HG03521 (cell line): ENCODE measurements around the gene GTF3A.
"Not testable (repeated sequence)": the region's sequence is repeated elsewhere in the genome, so short reads cannot be mapped to it uniquely, and the experiment has no call there.

ENCODE experiments used
- ATAC-seq: cut with Tn5 transposase; IDR thresholded peaks from one replicate; pipeline ENCODE4 v1.9.1; 2021; ENCODE audit warnings: mild to moderate bottlenecking, moderate library complexity; ENCODE audit not compliant: unreplicated experiment

Gene GTF3A

DNA sequence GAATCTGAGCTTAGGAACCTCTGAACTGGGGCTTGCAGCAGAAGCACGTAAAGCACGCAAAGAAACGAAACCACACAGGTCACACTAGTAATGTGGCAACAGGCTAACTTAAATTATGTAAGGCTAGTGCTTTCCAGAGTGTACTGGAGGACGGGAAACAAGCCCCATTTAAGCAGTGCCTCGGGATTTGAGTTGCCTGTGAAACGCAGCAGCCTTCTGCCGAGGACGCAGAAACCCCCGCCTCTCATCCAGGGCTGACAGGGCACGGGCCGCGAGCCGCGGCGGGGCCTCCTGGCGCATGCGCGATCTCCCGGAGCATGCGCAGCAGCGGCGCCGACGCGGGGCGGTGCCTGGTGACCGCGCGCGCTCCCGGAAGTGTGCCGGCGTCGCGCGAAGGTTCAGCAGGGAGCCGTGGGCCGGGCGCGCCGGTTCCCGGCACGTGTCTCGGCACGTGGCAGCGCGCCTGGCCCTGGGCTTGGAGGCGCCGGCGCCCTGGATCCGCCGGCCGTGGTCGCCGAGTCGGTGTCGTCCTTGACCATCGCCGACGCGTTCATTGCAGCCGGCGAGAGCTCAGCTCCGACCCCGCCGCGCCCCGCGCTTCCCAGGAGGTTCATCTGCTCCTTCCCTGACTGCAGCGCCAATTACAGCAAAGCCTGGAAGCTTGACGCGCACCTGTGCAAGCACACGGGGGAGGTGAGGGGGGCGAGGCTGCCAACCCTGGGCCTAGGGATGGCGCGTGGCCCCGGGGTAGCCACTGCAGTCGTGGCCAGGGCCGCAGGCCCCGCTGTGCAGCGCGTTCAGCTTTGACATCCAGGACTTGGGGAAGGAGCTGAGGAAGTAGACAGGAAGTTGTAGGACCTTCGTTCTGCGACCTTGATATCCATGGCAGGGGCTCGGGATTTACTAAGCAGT is at the start of gene GTF3A:
TSS of gene GTF3A (plus strand) at position 374 of the 912 bp plus-strand sequence.
- peak; percentile 75 for ATAC-seq

DNA sequence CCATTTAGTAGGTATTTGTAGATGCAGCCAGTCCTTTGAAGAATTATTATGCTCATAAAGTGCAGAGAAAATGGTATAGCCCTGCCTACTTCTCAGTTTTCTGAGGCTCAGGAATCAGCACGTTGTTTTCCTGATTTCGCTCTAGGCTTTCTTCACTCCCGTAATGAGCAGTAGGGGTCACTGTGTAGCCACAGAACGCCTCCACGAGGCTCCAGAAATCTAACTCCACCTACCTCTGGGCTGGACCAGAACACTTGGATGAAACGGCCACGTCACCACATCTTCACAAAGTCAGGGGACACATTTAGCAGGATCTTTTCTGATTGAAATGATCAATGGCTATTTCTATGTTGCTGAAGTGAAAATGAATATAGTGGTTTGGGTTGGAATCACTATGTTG is 49.8 kb upstream of the GTF3A start:
- ATAC-seq, result no peak

DNA sequence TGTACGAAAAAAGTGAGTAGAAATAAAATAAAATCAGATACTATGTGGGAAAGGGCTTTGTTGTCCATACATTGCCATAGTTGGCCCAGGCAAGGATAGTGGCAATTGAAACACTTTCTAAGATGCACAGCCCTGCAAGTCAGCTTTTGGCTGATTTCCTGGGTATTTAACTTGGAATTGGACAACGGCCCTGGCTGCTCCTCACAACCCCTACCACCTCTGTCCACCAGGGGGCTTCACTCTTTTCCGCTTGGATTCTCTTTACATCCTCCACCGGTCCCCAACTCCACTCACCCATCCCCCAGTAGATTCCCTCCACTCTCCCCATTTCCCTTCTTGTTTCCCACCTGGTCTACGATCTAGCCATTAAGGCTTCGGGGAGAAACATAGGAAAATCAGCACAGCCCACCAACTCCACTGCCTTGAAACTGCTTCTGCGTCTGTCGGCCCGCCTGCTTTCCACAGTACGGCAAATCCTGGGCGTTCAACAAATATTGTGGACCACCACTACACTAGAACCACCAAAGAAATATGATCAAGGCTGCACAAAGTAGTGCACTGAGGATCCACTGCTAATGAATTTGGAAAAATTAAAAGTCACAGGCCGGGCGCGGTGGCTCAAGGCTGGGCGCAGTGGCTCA is 48.6 kb upstream of the GTF3A start:
- no peak for ATAC-seq

DNA sequence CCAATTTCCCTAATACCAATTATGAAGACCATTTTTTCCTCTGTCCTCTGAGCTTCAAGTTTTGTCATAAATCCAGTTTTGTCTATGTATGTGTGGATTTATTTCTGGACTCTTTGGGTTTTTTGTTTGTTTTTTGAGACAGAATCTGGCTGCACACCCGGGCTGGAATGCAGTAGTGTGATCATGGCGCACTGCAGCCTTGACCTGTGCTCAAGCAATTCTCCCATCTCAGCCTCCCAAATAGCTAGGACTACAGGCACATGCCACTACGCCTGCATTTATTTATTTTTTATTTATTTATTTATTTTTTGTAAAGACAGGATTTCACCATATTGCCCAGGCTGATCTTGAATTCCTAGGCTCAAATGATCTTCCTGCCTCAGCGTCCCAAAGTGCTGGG is 45.3 kb upstream of the GTF3A start:
- no peak for ATAC-seq

DNA sequence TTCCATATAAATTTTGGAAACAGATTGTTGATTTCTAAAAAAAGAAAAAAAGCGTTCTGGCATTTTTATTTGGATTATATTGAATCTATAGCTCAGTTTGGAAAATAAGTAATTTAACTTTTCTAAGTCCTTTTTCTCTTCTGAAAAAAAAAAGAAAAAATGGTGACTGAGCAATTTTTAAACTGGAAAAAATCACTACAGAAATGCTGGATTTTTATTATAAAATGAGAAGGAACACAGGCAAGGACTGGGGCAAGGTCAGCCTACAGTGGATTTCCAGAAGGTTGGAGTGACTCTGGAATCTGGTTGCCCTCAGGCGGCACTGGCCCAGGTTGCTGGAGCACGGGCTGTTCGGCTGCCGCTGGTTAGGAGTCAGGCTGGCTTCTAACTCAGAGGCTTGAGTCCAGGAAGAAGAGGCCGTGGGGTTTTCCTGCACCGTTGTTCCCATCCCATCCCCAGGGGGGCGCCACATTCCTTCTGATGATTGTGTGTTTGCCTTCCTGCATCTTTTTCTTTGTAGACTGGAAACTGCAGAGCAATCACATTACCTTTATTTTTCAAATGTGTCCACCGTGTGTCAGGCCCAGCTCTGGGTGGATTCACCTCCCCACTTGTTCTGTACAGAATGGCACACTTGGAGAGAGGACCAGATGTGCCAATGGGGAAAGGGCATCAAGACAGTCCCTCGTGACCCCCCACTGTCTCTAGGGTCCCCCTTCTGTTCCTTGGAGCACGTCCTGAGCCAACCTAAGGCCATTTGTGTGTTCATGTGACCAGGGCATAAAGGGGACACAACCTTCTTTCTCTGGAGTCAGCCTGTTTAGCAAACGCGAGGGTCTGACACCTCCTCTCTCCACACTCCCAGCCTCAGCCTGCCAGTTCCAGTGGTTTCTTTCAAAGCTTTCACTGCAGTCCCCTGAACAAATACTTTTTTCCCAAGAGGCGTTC is 44.5 kb upstream of the GTF3A start:
- no peak for ATAC-seq

DNA sequence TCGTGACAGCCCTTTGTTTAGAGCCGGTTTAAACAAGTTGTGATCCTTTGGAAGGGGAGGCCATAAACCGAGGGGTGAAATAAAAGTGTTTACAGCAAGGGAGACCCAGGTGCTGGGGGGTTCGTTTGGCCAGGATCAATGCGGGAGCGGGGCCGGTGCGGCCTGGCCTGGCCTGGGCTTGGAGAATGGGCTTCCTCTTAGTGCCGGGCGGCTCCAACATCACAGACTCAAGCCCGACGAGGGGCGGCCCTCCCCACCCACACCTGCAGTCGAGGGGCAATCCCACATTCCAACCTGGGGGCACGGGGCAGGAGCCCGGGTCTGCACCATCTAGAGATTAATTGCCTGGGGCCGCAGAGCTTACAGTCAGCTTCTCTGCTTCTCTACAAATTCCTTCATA is 42.8 kb upstream of the GTF3A start:
- no peak for ATAC-seq

DNA sequence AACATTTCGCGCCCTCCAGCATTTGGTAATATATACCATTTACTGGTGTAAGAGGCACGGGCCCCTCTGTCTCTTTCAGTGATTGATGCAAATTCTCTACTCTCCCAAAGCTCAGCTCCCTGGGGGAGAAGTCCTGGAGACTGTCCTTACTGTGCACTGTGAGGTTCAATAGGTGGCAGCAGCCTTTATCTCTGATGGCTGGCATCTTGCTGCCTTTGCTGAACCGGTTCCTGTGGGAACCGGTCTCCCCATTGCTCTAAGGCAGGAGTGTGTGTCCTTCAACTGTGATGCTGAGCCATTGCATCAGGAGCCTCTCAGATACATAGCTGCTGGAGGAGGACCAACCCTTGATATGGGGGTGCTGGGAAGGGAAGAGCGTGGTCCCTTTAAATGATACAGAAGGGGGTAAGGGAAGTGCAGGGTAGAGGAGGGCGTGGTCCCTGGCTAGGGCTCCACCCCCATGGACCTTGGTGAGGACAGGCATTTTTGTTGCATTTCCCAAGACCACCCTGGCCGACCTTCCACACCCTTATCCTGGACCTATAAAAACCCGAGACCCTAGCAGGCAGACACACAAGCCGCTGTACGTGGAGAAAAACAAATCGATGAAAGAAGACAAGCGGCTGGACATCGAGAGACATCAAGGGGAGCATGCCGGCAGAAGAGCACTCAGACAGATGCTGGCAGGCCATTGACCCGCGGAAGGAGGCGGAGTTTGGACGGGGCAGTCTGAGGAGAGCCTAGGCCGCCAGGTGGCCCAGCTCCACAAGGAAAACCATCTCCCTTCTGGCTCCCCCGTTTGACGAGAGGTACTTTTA is 41.1 kb upstream of the GTF3A start:
- no peak for ATAC-seq

DNA sequence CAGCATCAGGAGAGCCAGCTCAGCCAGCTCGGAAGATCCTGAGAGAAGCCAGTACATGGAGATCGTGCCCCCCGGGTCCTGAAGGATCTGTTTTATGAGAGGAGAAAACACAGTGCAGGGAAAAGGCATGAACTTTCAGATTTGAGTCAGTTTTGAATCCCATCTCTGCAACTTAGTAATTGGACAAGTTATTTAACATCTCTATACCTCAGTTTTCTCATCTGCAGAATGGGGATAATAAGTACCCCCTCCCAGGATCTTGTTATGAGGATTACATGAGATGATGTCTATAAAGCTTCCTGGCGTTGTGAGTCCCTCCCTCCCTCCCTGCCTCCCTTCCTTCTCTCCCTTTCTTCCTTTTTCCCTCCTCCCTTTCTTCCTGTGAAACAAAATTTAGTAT is 40.1 kb upstream of the GTF3A start:
- no peak for ATAC-seq

DNA sequence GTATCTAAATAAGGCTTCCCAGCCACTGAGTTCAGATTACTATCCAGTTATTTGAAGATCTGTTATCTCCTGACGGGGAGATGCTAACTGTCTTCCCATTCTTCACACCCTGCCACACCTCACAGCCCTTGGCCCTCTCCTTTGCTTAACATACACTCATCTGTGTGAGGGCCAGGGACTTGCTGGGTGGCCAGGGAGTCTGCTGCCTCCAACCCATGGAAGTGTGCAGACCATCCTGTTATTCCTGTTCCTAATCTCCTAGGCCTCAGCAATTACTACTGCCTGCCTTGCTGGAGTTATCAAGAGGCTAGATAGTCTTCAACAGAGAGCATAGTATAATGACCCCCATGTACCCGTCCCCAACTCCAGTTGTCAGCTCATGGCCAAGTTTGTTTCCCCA is 36.2 kb upstream of the GTF3A start:
- ATAC-seq, result no peak

DNA sequence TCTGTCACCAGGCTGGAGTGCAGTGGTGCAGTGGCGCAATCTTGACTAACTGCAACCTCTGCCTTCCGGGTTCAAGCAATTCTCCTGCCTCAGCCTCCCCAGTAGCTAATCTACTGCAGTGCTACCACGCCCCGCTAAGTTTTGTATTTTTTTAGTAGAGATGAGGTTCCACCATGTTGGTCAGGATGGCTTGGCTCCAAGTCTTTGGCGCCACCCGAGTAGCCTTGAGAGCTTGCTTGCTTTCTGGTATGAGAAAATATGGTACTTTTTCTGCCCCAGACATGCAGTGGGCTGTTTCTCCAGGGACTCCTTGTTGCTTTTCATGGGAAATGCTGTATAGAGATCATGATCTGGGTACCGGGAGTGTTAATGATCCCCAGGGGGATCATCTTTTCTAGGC is 34.5 kb upstream of the GTF3A start:
- no peak for ATAC-seq

DNA sequence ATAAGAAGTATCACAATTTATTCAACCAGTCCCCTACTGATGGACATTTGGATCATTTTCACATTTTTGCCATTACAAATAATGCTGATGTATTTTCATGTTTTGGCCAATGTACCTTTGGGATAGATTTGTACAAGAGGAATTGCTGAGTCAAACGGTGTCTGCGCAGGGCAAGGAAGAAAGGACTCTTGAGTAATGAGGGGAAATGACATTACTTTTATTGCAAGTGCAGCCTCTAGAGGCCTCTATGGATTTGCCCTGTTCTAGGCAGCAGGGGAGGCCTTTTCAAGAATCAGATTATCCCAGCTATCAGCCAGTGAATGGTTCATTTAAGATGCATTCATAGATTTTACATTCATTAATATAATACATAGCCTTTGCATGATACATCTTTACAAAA is 32.9 kb upstream of the GTF3A start:
- ATAC-seq, result no peak

DNA sequence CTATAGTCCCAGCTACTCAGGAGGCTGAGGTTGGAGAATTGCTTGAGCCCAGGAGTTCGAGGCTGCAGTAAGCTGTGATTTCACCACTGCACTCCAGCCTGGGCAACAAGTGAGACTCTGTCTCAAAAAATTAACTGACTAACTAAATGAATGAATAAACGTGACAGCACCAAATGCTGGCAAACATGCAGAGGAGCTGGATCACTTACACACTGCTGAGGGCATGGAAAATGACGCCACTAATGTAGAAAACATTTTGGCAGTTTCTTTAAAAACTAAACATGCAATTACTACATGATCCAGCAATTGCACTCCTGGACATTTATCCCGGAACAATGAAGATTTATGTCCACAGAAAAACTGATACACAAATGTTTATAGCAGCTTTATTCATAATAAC is 31.3 kb upstream of the GTF3A start:
- ATAC-seq, result no peak

DNA sequence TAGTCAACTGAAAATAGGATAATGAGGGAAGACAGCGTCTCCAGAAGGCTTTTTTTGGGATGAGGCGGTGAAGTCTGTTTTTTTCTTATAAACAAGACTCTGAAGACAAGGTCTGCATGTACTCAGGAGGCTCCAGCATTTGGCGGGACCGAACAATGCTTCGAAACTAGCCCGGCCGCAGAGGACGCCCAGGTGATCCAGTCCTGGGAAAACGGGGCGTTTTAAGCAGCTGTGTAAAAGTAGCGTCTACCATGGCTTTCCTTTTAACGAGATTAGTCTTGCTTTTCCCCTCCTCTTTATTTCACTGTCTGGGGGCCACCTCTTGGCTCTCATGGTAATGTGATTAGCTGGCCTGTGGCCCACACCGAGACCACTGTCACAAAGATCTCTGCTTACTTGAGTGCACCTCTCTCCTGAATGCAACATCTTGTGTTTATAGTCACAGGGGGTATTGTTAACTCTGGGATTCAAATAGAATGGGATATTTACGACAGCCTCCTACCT is 29.4 kb upstream of the GTF3A start:
- ATAC-seq, result no peak

DNA sequence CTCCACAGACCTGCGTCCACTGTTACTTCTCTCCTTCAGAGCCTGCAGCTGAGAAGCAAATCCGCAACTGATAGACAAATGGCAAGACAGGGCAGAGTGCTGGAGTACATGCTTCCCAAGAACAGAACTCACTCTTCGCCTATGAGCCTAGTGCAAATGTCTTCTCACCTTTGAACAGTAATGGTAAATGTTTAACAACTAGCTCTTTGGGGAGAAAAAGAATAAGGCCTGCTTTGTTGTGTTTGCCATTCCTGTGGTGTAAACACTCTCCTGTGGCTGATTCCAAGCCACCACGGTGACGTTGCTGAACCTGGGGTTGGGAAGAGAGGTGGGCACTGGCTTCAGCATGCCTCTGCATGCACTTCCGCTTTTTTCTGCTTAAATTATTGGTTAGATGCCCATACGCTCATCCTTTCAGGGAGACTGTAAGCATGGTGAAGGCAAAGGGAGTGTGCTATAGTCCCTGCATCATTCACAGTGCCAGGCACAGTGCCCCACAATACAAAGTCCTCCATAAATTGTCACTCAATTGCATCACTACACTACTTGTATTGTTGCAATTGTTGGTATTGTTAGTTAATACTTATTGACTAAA is 28.1 kb upstream of the GTF3A start:
- no peak for ATAC-seq

DNA sequence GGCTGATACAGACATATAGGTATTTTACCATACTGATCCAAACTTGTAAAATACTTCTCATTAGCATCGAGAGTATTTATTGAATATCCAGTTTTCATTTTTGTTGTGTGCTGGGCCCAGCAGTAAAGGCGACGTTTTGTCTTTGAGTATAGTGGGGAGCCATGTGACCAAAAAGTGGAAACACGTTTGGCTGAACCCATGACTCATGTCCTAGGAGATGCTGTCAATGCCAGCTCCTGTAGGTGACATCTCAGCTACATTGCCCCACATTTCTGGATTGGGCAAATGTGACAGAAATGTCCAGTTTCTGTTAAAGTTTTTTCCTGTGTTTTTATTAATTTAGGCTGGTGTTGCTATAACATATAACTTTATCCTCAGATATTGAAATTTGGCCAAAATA is 26.1 kb upstream of the GTF3A start:
- no peak for ATAC-seq

DNA sequence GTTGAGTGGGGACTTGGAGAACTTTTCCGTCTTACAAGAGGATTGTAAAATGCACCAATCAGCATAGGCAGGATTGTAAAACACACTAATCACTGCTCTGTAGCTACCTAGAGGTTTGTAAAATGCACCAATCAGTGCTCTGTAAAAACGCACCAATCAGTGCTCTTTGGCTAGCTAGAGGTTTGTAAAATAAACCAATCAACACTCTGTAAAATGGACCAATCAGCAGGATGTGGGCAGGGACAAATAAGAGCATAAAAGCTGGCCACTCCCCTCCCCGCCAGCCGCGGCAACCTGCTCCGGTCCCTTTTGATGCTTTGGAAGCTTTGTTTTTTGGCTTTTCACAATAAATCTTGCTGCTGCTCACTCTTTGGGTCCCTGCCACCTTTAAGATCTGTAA is 24.0 kb upstream of the GTF3A start:
- ATAC-seq, result not testable (repeated sequence)

DNA sequence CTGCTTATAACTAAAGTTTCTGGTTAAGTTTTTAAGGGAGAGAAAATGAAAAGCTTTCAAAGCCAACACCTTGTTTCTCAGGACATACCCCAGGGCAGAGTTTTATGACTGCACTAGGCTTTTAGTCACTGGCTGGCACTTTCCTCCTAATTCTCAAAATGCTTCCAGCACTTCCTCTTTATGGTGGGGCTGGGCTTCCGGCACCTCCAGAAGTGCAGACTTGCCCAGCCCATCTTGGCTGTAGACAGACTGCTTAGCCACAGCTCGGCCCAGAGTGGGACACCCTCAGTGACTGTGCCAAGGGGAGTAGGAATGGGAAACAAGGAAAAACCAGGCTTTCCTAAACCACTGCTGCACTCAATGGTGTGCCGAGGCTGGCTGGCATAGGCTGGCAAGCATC is 23.2 kb upstream of the GTF3A start:
- no peak for ATAC-seq

DNA sequence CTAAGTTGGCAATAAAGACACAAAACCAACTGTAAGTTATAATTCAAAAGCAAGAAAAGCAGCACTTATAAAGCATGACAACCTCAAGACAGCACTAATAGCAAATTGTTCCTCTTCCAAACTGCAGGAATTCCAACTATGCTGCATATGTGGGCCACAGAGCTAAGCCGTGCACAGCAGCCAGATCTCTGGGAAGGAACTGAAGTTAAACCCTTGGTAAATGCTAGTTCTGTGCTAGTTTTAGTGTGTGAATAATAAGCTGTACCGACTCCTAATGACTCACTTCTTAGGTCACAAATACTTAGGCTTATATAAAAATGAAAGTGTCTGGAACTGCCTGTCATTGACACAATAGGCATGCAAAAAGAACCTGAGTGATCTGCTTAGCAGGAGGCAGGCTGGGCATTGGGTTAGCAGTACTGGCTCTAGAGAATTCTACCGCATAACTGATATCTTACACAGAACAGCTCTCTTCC is 21.2 kb upstream of the GTF3A start:
- ATAC-seq, result no peak

DNA sequence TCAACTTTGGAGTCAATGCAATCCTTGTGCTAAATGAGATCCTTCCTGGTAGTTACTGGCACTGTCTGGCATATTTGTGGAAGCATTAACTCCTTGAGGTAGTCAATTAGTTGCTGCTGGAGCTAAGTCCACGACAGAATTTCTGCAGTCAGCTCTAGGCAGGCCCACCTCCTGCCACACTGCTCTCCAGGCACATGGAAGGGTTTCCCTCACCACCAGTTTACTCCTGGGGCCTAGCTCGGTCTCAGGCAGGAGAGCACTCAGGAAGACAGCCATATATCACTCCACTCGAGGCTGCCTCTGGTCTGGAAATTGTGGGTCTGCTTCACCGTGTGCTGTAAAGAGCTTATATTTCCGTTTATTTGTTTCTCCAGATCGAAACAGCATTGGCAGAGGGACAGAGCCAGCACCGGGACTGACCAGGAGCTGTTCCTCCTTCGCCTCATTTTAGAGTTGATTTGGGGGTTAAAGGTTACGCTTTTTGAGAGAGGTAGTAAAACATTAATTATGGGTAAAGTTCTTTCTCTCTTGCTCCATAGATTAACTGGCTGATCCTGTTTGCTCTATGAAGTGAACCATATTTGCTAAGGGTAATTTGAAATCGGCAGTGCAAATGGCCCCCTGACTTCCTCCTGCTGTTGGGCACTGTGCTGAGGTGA is 20.6 kb upstream of the GTF3A start:
- no peak for ATAC-seq
